Stimulated activated CD4-positive, alpha-beta T cell treated with anti-CD3 and anti-CD28 coated beads, Interleukin-1b, Interleukin-23, amount 100 ng/mL, for 24 hours (primary cell): ENCODE data around the gene BCAS3.
"Not testable (repeated sequence)": the region's sequence is repeated elsewhere in the genome, so short reads cannot be mapped to it uniquely, and the experiment has no call there.

Source experiments
- DNase-seq, 4 experiments: peaks; one replicate each; pipeline ENCODE4 v3.0.0-alpha.2; 2020; ENCODE audit warnings: low read depth in 4 of 4, low spot score in 1 of 4

Gene BCAS3

DNA sequence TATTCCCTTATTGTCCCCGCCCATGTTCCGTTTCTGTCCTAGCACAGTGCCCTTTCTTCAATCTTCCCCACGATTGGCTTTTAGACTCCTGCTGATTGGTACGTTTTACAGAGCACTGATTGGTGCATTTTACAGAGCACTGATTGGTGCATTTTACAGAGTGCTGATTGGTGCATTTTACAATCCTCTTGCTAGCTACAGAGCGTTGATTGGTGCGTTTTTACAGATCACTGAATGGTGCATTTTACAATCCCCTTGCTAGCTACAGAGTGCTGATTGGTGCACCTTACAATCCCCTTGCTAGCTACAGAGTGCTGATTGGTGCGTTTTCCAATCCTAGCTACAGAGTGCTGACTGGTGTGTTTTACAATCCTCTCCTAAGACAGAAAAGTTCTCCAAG, 3.0 kb upstream of the BCAS3 start:
- DNase-seq = not testable (repeated sequence)

DNA sequence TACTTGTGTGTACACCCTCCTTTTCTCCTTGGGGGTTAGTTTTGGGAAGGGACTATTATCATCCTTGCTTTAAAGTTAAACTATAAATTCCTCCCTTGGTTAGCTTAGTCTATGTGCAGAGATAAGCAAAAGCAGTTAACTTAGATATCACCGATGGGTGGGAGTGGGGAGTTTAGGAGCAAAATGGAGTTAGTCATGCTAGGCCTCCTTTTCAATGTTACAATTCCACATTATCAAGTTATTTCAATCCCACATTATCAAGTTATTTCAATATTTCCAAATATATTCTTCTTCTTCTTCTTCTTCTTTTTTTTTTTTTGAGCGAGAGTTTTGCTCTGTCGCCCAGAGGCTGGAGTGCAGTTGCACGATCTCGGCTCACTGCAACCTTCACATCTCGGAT, 1.7 kb upstream of the BCAS3 start:
- DNase-seq = no peak

DNA sequence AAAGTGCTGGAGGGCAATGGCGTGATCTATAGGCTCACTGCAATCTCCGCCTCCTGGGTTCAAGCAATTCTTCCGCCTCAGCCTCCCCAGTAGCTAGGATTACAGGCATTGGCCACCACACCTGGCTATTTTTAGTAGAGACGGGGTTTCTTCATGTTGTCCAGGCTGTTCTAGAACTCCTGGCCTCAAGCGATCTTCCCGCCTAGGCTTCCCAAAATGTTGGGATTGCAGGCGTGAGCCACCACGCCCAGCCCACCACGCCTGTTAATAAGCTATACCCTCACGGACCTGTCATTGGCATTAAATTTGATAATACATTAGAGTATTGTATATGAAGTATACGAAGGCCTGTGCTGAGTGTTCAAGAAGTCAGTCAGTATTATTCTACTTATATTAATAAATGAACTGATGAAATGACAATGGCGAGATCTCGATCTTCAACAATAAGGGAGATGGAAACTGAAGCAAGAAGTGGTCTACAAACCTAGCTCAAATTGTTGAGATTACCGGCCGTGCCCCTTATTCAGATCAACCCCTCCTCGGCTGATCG, 818 bp upstream of the BCAS3 start:
- no peak for DNase-seq

DNA sequence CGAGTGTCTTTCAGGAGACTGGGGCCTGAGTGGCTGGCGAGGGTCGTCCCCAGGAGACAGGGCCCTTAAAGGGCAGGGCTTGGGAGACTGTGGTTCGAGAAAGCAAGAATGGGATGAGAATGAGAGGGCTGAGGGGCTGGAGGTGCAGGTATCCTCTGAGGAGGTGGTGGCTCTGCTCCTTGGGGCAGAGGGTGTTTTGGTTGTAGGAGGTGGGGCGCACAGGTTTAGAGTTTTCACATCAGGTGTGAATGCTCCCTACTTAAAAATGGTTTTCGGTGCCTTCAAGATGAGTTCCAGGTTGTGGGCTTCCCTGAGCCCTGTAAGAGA, 430 bp downstream of the BCAS3 start:
- no peak for DNase-seq

DNA sequence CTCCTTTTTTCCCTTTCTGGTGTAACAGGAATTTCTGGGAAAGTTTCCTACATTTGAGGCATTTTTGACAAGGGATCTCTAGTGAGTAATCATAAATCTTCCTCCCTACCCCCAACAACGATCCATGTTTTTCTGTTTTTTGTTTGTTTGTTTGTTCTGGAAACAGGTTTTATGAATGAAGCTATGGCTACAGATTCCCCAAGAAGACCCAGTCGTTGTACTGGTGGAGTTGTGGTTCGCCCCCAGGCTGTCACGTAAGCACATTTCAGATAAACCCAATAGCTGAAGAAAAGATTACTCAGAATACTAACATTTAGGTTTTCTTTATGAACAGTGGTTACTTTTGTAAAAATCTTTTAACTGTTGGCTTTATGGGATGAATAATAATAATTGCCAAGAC, 1.6 kb downstream of the BCAS3 start:
- DNase-seq = no peak

DNA sequence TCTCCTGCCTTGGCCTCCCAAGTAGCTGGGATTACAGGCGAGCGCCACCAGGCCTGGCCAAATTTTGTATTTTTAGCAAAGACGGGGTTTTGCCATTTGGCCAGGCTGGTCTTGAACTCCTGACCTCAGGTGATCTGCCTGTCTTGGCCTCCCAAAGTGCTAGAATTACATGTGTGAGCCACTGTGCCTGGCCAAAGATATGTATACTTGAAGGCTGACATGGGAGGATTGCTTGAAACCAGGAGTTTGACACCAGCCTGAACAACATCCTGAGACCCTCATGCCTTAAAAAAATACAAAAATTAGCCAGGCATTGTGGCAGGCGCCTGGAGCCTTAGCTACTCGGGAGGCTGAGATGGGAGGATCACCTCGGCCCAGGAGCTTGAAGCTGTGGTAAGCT, 3.1 kb downstream of the BCAS3 start:
- no peak for DNase-seq

DNA sequence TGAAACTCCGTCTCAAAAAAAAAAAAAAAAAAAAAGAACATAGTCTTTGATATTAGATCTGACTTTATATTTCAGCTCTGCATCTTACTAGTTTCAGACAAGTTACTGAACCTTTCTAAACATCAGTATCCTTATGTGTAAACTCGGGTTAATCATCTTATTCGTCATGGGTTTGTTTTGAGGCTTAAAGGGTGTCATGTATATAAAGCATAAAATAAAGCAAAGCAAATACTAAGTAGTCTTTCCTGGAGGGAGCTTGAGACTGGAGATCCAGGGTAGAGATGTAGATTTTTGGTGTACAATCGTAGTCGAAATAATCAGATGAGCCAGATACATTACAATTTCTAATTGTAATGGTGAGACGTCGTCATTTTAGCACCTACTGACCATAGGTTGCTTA, 7.8 kb downstream of the BCAS3 start:
- no peak for DNase-seq

DNA sequence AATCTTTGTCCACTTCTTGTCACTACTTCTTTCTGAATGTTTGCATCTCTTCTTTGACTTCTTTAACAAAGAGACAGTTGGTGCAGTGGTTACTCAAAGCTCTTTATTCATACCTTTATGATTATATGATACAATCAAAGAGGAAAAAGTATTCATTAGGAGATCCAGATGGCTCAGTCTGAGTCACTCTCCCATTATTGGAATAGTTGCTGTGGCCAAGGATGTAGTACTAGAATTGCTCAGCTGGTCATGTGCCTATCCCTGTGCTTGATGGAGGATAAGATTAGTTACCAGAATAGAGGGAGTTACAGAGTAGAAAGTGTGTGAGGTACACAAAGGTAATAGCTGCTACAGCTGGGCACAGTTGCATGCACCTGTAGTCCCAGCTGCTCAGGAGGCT, 18.3 kb downstream of the BCAS3 start:
- DNase-seq = no peak

DNA sequence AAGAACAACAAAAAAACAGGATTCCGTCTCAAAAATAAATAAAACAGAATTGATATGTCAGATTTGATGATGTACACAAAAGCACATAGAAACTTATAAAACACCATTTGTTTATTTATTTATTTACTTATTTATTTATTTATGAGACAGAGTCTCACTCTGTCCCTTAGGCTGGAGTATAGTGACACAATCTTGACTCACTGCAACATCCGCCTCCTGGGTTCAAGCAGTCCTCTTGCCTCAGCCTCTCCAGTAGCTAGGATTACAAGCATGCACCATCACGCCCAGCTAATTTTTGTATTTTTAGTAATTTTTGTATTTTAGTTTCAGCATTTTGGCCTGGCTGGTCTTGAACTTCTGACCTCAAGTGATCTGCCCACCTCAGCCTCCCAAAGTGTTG, 21.4 kb downstream of the BCAS3 start:
- no peak for DNase-seq

DNA sequence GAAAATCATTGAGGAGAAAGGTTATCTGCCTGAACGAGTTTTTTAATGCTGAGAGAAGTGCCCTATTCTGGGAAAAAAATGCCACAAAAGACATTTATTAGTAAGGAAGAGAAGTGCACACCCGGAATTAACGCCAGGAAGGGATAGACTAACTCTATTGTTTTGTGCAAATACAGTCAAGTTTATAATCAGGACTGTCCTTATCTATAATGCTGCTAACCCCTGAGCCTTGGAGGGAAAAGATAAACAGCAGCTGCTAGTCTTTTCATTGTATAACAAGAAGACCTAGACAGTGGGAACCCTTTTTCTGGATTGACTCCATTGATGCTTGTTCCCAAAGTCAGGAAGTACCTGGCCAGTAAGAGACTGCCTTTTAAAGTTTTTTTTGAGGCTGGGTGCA, 26.5 kb downstream of the BCAS3 start:
- DNase-seq = no peak

DNA sequence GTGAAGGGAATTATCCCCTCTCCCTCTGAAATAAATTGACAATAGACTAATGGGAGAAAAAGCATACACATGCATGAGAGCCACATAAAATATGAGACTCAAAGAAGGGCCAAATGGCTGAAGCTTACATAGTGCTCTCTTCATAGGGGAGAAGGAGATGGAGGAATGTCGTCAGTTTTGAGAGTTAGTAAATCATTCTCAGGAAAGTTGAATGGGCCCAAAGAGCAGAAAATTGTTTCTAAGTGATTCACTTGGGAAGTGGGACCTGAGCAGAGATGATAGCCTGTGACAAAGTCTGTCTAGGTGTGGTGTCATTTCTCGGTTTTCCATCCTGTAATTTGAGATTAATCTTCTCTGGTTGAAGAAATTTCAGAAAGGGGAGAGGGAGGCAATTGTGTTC, 35.0 kb downstream of the BCAS3 start:
- DNase-seq = no peak

DNA sequence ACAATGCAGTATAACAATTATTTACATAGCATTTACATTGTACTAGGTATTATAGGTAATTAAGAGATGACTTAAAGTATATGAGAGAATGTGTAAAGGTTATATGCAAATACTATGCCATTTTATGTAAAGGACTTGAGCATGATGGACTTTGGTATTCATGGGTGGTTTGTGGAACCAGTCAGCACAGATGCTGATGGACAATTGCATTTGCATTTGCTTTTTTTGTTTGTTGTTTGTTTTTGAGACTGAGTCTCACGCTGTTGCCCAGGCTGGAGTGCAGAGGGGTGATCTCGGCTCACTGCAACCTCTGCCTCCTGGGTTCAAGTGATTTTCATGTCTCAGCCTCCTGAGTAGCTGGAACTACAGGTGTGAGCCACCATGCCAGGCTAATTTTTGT, 36.0 kb downstream of the BCAS3 start:
- DNase-seq = no peak

DNA sequence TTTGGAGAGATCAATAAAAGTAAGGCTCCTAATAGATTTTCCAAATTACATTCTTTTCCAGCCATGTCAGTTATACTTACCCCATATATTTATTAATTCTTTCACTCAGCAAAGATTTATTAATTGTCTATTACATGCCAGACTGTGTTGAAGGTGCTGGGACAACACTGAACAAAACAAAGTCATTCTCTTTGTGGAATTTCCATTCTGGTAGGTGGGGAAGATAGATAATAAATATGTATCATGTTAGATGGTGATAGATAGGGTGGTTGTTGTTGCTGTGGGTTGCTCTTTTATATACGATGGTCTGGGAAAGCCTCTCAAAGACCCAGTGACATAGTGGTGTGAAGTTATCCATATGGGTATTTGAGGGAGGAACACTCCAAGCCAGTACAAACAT, 39.1 kb downstream of the BCAS3 start:
- no peak for DNase-seq

DNA sequence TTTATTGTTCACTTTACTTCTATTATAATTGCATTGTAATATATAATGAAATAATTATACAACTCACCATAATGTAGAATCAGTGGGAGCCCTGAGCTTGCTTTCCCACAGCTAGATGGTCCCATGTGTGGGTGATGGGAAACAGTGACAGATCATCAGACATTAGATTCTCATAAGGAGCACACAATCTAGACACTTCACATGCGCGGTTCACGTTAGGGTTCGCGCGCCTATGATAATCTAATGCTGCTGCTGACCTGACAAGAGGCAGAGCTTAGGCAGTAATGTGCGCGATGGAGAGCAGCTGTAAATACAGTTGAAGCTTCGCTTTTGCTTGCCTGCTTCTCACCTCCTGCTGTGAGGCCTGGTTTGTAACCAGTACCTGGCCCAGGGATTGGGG, 40.2 kb downstream of the BCAS3 start:
- no peak for DNase-seq

DNA sequence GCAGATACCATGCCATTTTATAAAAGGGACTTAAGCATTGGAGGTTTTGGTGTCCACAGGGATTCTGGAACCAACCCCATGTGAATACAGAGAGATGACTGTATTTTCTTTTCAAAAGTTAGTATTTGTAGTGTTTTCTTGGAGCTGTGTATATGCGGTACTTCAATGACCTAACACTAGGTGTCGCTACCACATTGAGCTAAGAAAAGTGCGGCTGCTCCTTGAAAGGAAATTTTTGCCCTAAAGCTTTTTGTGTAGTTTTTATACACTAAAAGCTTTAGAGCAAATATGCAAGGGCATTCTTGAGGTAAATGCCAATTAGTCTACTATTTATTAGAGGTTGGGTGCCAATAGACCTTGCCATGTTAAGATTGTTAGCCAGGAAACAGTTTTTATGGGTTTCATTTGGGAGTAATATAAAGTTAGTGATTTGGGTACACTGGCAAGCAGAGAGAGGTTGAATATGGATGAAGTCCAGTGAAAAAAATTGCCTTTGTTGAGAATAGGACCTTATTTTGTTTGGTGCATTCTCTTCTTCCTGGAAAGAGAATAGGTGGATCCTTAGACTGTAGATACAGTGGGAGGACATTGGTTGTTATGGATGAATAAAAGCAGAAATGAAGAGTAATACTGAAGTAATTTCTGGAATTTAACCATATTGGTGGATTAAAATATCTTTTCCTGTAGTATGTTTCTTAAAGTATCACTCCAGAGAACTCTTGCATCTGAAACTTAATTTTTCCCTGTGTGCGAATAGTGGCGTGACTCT, 43.3 kb downstream of the BCAS3 start:
- DNase-seq = peak in 2 of 4 experiments; percentile 9 to 10

DNA sequence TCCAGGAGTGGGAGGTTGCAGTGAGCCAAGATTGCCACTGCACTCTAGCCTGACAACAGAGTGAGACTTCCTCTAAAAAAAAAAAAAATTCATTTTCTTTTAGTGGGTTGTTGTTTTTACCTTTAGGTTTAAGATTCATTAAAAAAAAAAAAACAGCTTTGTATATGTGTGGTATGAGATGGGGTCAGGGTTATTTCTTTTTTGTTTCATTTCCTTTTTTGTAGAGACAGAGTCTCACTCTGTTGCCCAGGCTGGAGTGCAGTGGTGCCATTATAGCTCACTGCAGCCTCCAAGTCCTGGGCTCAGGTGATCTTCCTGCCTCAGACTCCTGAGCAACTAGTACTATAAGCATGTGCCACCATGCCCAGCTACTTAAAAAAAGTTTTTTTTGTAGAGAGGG, 47.0 kb downstream of the BCAS3 start:
- no peak for DNase-seq

DNA sequence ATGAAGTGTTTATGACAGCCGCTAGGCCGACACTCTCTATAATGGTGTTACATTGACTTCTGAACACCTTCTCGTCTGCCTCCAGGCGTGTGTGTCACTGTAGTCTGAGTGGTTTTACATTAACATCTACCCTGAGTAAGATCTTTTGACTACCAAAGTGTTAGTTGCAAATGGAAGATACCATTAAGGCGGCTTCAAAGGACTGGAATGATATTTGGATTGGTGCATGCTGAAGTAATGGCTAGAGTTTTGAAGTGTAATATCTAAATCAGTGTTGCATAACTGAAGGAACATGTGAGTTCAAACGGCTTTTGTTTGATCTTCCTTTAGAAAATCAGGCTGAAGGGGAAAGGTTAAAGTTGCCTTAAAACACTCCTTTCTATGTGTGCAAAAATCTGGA, 52.2 kb downstream of the BCAS3 start:
- no peak for DNase-seq

DNA sequence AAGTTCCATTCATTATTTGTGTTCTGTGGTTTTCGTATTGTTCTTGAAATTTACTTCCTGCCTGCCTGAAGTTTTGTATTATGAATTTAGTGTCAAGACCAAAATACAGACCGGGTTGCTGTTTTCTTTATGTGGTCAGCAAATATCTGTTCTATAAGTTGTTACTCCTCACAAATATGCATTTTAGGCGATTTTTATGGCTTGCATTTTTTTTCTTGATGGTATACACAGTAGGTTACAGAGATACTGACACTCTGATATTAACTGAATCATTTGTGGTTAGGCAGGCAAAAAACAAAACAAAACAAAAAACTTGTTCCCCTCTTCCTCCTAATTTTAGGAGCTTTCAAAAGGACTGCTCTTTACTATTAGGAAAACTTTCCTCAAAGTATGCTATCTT, 52.6 kb downstream of the BCAS3 start:
- DNase-seq = no peak

DNA sequence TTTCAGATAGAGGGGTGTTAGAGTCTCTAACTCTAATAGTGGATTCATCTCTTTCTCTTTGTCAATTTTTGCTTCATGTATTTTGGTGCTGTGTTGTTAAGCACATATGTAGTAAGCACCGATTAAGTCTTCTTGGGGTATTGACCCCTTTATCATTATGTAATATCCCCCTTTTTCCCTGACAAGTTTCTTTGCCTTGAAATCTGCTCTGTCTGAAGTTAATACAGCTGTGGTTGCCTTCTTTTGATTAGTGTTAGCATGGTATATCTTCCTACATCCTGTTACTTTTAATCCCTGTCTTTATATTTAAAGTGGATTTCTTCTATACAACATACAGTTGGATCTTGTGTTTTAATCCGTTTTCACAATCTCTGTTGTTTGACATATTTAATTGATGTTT, 60.6 kb downstream of the BCAS3 start:
- DNase-seq = no peak

DNA sequence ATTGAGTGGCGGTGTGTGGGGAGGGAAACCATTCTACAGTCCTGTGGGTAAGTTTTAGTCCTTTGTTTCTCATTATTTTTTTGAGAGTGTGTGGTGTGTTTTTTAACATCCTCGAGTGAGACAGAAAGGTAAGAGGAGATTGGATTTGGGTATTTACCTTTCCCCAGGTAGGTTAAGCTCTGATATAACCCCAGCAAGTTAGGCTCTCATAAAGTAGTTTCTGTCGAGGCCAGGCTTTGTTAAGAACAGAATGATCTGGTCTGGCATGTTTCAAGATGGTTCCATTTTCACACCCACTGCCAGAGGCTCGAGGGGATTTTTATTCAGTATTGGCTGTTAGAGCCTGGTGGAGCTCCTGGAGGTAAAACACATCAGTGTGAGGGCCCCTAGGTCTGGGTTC, 62.9 kb downstream of the BCAS3 start:
- no peak for DNase-seq

DNA sequence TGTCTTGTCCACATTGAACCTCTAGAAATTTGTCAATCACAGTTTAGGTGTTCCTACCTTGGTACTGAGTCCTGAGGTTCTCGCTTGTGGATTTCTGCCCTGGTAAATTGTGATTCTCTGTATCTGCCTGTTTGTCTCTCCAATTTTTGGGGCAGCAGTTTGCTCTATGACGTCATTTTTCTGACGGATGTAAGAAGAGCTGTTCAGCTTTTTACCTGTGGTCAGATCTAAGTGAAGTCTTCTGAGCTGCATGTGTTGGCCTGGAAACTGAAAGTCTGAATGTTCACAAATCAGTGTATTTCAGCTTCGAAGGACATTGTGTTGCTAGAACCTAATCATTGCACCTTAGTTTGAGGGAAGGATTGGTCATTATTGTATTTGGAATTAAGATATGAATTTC, 63.4 kb downstream of the BCAS3 start:
- DNase-seq = no peak

DNA sequence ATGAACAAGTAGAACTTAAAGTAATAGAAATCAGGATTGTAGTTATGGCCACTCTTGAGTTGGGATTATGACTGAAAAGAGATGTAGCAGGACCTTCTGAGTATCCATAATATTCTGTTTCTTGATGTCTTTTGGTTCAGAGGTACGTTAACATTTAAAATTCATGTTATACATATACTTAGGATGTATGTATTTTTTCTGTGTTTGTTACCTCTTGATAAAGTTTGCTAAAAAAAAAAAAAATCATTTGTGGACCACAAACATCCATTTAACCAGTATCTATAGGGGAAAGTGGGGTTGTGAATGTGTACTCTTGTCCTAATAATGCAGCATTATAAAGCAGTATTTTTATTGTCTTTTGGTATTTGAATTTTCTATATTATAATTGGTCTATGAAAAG, 65.6 kb downstream of the BCAS3 start:
- no peak for DNase-seq

DNA sequence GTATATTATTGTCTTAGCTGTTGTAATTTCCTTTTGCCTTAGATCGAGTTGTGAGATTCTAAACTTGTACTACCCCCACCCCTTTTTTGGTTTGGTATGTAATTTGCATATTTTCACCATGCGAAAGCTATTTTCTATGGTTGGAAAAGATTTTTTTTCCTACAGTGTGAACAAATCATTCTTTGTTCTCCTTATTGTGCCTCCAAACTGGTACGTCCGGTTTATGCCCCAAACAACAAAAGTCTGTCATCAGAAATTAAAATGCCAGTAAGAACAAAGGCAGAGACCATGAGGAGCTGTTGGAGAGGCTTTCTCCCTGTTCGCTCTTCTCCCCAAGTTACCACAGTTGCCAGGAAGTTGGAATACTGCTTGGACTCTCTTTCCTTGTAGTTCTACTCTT, 66.1 kb downstream of the BCAS3 start:
- DNase-seq = no peak
